Measurements from ENCODE around the gene MIXL1.
"Not testable (repeated sequence)": the region's sequence is repeated elsewhere in the genome, so short reads cannot be mapped to it uniquely, and the experiment has no call there.

The MIXL1 gene

DNA sequence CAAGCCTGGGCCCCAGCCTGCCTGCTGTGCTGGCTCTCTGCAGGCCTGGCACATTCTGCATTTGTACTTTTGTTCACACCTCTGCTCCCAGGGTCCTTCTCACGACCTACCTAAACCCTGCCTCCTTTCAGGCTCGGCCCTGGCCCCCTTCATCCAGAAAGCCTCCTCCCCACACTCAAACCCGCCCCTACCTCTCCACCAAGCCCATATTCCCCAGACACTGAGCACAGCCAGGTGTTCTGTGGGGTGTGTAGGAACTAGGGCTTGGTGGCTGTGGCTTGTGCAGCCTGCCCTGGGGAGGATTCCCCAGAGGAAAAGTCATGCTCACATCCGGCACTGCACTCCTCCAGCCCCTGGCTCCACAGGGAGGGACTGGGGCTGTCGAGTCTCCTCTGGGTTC is 8.2 kb upstream of the MIXL1 start:
- DNase-seq (ENCODE audit: low read depth), result no peak

DNA sequence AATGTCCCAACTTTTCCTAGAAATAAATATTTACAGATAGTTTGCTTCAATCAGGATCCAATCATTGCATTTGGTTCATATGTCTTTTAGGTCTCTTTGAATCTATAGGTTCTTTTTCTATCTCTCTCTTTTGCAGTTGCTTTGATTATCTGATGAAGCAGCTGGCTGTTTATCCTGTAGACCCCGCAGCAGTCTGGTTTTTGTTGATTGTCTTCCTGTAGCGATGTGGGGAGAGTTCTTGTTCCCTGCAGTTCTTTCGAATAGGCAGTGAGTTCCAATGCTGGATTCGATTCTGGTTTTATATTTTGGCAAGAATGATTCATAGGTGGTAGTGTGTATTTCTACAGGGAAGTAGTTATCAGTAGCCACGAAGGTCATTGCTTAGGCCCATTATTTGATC is 7.4 kb upstream of the MIXL1 start:
- DNase-seq (ENCODE audit: low read depth), result no peak

DNA sequence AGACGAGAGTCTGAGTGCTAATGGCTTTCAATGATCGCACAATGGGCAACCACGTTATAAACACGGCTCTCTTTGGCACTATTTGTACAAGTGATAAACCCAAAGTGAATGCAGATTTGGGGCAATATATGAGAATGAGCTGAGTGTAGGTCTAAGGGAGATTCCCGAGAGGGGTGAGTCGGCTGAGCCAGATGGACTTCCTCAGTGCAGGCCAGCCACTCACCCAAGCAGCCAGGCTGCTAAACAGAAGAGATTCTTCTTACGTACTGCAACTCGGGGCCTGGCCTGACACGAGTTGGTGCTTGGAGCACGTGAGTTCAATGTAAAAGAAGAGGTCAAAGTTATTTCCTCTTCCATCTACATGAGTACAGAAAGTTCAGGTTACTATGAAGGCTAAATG is 6.2 kb upstream of the MIXL1 start:
- DNase-seq (ENCODE audit: low read depth), result no peak

GRCh38 chr1:226220473-226221189 is 2.8 kb upstream of the MIXL1 start:
- no peak for DNase-seq (ENCODE audit: low read depth)

GRCh38 chr1:226222686-226223085 is 778 bp upstream of the MIXL1 start:
- no peak for DNase-seq (ENCODE audit: low read depth)

DNA sequence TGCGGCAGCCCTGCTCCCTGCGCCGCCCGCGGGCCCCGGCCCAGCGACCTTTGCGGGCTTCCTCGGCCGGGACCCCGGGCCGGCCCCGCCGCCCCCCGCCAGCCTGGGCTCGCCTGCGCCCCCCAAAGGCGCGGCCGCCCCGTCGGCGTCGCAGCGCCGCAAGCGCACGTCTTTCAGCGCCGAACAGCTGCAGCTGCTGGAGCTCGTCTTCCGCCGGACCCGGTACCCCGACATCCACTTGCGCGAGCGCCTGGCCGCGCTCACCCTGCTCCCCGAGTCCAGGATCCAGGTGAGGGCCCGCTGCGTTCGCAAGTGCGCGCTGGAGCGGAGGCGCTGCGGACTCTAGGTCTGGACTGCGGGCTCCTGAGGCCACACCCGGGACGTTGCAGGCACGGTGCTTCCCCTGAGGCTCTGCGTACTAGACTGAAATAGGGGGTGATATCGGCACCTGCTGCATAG is 351 bp downstream of the MIXL1 start:
- DNase-seq (ENCODE audit: low read depth), result no peak

- DNase-seq (ENCODE audit: low read depth), result no peak
These were observed 3.1 kb downstream of the MIXL1 start for GRCh38 chr1:226226601-226227000.

DNA sequence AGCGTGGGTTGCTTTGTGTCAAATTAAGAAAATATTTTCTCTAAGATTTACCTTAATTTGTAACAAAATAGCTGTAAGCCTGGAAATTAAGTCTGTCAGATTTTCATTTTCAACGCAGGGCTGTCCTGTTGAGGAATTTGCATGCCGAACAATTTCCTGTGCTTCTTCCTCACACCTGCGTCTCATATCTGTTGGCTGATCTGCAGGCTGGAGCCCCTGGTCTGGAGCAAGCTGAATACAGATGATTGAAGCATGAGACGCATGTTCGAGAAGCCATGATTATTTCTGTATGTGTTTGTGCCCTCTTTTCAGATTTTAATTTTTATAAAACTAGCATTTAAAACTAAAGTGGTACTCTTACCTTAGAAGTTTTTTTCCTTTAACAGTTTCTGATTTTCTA is 9.8 kb downstream of the MIXL1 start:
- DNase-seq (ENCODE audit: low read depth), result no peak

GRCh38 chr1:226233806-226234205 is 10.3 kb downstream of the MIXL1 start:
- no peak for DNase-seq (ENCODE audit: low read depth)

GRCh38 chr1:226236826-226237225 is 13.4 kb downstream of the MIXL1 start:
- DNase-seq (ENCODE audit: low read depth), result no peak

- DNase-seq (ENCODE audit: low read depth), result no peak
These were observed 16.0 kb downstream of the MIXL1 start for GRCh38 chr1:226239421-226239820.

GRCh38 chr1:226248091-226248490 is 24.6 kb downstream of the MIXL1 start:
- DNase-seq (ENCODE audit: low read depth), result no peak

- no peak for DNase-seq (ENCODE audit: low read depth)
These were observed 25.3 kb downstream of the MIXL1 start for GRCh38 chr1:226248796-226249195.

DNA sequence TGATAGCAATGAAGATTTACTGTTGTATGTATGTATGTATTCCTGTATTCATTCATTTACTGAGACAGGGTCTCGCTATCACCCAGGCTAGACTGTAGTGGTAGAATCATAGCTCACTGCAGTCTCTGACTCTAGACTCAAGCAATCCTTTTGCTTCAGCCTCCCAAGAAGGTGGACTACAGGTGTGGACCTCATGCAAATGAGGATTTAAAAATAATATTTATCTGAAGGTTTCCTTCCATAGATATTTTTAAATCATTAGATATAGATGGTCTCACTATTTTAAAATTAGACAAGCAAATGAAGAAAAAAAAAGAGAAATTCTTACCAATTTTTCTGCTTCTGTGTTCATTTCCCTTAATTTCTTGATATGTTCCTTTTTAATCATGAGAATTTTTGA is 27.0 kb downstream of the MIXL1 start:
- DNase-seq (ENCODE audit: low read depth), result no peak

DNA sequence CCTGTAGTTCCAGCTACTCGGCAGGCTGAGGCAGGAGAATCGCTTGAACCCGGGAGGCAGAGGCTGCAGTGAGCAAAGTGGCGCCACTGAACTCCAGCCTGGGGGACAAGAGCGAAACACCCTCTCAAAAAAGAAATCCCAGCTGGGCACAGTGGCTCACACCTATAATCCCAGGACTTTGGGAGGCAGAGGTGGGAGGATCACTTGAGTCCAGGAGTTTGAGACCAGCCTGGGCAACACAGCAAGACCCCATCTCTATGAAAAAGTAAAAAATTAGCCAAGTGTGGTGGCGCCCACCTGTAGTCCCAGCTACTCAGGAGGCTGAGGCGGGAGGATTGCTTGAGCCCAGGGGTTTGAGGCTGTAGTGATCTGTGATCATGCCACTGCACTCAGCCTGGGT is 29.4 kb downstream of the MIXL1 start:
- not testable (repeated sequence) for DNase-seq (ENCODE audit: low read depth)

GRCh38 chr1:226253933-226254332 is 30.5 kb downstream of the MIXL1 start:
- no peak for DNase-seq (ENCODE audit: low read depth)

DNA sequence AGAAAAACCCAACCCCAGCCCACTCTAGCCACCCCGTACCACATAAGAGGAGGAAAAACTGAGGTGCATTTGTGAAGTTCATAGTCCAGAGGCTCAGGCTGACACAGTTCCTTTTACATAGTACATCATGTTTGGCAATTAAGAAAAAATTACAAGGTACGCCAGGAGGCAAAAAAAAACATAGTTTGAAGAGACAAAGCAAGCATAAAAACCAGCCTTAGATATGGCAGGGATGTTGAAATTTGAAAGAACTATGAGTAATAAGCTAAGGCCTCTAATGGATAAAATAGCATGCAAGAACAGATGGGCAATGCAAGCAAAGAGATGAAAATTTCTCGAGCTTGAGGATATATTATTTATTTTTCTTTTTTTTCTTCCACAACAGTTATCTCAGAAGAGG is 31.9 kb downstream of the MIXL1 start:
- DNase-seq (ENCODE audit: low read depth), result no peak

DNA sequence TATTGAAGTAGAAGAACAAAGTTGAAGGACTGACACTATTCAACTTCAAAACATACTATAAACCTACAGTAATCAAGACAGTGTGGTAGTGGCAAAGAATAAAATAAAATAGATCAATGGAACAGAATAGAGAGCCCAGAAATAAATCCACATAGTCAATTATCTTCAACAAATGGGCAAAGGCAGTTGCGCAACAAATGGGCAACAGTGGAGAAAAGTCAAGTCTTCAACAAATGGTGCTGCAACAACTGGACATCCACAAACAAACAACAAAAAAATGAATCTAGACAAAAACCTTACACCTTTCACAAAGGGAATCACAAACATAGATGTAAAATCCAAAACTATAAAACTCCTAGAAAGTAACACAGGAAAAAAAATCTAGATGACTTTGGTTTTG is 38.4 kb downstream of the MIXL1 start:
- no peak for DNase-seq (ENCODE audit: low read depth)

DNA sequence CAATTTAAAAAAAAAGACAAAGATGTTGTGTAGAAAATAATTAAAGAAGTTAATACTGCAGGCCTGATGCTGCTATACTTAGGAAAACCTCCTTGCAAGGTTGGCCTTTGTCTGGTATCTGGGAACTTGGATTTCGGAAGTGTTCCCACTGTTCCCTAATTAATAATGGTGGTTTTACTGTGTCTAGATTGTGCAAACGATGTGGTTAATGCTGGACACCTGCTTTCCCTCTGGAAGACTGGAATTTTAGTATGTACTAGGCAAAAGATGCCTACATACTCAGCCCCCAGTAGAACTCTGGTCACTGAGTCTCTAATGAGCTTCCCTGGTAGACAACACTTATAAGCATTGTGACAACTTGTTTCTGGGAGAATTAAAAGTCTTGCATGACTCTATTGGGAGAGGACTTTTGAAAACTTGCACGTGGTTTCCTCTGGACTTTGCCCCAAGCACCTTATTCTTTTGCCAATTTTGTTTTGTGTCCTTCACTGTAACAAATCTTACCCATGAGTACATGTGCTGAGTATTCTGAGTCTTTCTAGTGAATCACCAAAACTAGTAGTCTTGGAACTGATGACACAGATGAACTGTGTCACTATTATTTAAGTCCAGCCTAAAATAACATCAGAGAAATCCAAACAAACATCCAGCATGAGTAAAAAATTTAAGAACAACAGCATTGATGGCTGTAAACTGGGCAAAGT is 45.1 kb downstream of the MIXL1 start:
- DNase-seq (ENCODE audit: low read depth), result no peak

DNA sequence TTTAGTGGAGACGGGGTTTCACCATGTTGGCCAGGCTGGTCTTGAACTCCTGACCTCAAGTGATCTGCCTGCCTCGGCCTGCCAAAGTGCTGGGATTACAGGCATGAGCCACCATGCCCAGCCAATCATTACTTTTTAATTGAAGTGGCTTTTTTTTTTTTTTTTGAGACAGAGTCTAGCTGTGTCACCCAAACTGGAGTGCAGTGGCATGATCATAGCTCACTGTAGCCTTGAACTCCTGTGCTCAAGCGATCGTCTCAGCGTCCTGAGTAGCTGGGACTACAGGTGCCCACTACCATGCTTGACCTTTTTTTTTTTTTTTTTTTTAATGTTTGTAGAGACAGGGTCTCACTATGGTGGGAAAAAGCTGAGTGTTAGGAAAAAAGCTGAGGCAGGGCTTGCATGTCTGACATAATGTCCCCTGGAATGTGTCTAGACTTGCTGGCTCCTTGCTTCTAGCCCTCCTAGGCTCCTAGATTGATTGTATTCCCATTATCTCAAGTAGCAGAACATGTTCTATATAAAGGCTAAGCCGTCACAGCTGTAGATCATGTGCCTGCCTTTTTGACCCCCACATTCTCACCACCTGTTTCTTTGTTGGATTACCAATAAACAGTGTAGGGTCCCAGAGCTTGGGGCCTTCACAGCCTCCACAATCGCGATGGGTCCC is 48.9 kb downstream of the MIXL1 start:
- not testable (repeated sequence) for DNase-seq (ENCODE audit: low read depth)

DNA sequence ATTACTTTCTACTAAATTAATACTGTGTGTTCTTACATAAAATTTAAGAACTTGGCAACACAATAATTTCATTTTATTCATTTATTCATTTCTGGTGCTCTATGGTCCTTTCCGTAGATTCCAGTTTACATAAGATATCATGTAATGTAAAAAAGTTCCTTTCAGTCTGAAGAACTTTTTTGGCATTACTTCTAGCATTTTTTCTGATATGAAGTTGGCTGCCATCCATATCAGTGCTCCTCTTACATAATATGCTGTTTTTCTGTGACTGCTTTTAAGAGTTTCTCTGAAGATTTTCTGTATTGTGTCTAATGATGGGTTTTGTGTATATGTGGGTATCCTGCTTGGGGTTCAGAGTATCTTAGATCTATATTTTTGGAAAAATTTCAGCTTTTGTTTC is 50.7 kb downstream of the MIXL1 start:
- DNase-seq (ENCODE audit: low read depth), result no peak

GRCh38 chr1:226276077-226276682 is 52.7 kb downstream of the MIXL1 start:
- DNase-seq (ENCODE audit: low read depth), result no peak

Measured in T-helper 22 cell (primary cell).